SK-N-MC (cell line): Measurements from ENCODE around the gene KNOP1.

ENCODE experiments used
- EZH2 ChIP-seq: fragments of 200-600 bp; sonication (generic); IDR thresholded peaks from one replicate; pipeline ENCODE4 v1.6.1; 2017; ENCODE audit warnings: antibody characterized with exemption
- FOXP2 ChIP-seq: optimal IDR thresholded peaks from 2 replicates; pipeline ENCODE3; 2011; ENCODE audit warnings: mild to moderate bottlenecking, moderate library complexity; ENCODE audit not compliant: insufficient read depth; ENCODE audit errors: extremely low read length, control extremely low read depth
- POLR2AphosphoS5 ChIP-seq: IDR thresholded peaks from 2 replicates; pipeline ENCODE4 v1.6.1; 2012; ENCODE audit warnings: mild to moderate bottlenecking, low read depth, low read length, borderline replicate concordance

- no peak for TF ChIP-seq POLR2AphosphoS5
- no peak for TF ChIP-seq EZH2
- no peak for TF ChIP-seq FOXP2
These were observed 19.3 kb downstream of the KNOP1 start for GRCh38 chr16:19698480-19699465.
